GM23338 (cell line): Measurements from ENCODE around the gene MLLT1.

Experiments used
- CREB1 ChIP-seq: fragments of 250-450 bp; sonication (Bioruptor Pico); IDR thresholded peaks from 2 replicates; pipeline ENCODE4 v1.5.0; 2020; ENCODE audit warnings: low read depth, mild to moderate bottlenecking, moderate library complexity
- CTCF ChIP-seq, 2 experiments: fragments of 200-600 bp in 1 of 2; sonication (generic) in 1 of 2; conservative IDR thresholded peaks; 2 replicates each; pipeline versions ENCODE4 v1.5.1 to v1.6.1; 2016 to 2017; ENCODE audit warnings: antibody characterized with exemption in 2 of 2, low read depth in 2 of 2, mild to moderate bottlenecking in 2 of 2, moderate library complexity in 1 of 2
- EZH2 ChIP-seq: fragments of 200-600 bp; sonication (generic); IDR thresholded peaks from one replicate; pipeline ENCODE4 v1.8.0; 2017; ENCODE audit warnings: antibody characterized with exemption, mild to moderate bottlenecking, low read depth; ENCODE audit not compliant: unreplicated experiment
- EZH2phosphoT487 ChIP-seq: fragments of 200-600 bp; sonication (generic); IDR thresholded peaks from one replicate; pipeline ENCODE4 v1.8.1; 2018; ENCODE audit warnings: antibody characterized with exemption; ENCODE audit not compliant: unreplicated experiment
- JUNB ChIP-seq: IDR thresholded peaks from one replicate; pipeline ENCODE4 v1.6.1; 2016; ENCODE audit warnings: antibody characterized with exemption; ENCODE audit not compliant: unreplicated experiment
- NANOG ChIP-seq: IDR thresholded peaks from 2 replicates; pipeline ENCODE4 v1.6.1; 2016; ENCODE audit warnings: antibody characterized with exemption, borderline replicate concordance
- POLR2AphosphoS5 ChIP-seq: IDR thresholded peaks from 2 replicates; pipeline ENCODE4 v1.6.1; 2016; ENCODE audit warnings: antibody characterized with exemption, low read depth
- REST ChIP-seq: IDR thresholded peaks from one replicate; pipeline ENCODE4 v1.6.1; 2018; ENCODE audit warnings: antibody characterized with exemption; ENCODE audit not compliant: unreplicated experiment
- STAT1 ChIP-seq: IDR thresholded peaks from one replicate; pipeline ENCODE4 v1.6.1; 2016; ENCODE audit warnings: antibody characterized with exemption; ENCODE audit not compliant: unreplicated experiment
- ZNF331 ChIP-seq: fragments of 250-450 bp; sonication (Bioruptor Pico); IDR thresholded peaks from 2 replicates; pipeline ENCODE4 v1.5.0; 2020; ENCODE audit warnings: low read depth, mild to moderate bottlenecking, moderate library complexity

- TF ChIP-seq CTCF (conservative IDR thresholded peaks at IDR 0.05; ENCODE audit: low read depth in 2 of 2) (no peak), EZH2phosphoT487 (no peak), JUNB (no peak), EZH2 (no peak), POLR2AphosphoS5 (no peak), REST (no peak), ZNF331 (CRISPR knock-in tag) (no peak), NANOG (no peak), CREB1 (CRISPR knock-in tag) (no peak), STAT1 (no peak)
Observed at GRCh38 chr19:6264803-6265202, 15.0 kb downstream of the MLLT1 start.
